ENCODE data around the gene CAMSAP1. TPM values are rescaled to one million over a fixed set of nuclear protein-coding genes. Genes with fewer than 3 reads are reported as not detected.

The CAMSAP1 gene
- total and polyA plus RNA-seq, 10 donors = 2.4 to 34.3 (median 19.8) TPM

GRCh38 chr9:135795391-135795790 lies 112.0 kb downstream of the CAMSAP1 start:
- H3K4me3 ChIP-seq = no peak overlapping the region
- WGBS, 5 donors = 78 to 85% (median 85%) methylated on average over 4 of the region's 4 CpGs
- H3K36me3 ChIP-seq = no peaks in the 10 kb centered on the region
- H3K9me3 ChIP-seq = no peaks in the 10 kb centered on the region
- no peak overlapping the region for H3K27ac ChIP-seq
- TF ChIP-seq CTCF (IDR thresholded peaks at IDR 0.05 in 8 of 11, conservative IDR thresholded peaks at IDR 0.05 in 3 of 11) (no peak), POLR2AphosphoS5 (IDR thresholded peaks at IDR 0.05) (no peak), POLR2A (IDR thresholded peaks at IDR 0.05) (no peak)
- peaks cover 0 to 15% (median 8%) of the 10 kb centered on the region in 6 donors for H3K4me1 ChIP-seq
- intact Hi-C loops (cut with DNase I; ENCODE audit: low total_unique reads) = no loop called here
- H3K27me3 ChIP-seq (replicated peaks in 1 of 7) = peaks cover 0 to 7% (median 0%) of the 10 kb centered on the region in 7 donors
- DNase-seq = no peak

GRCh38 chr9:135794361-135794885 lies 112.9 kb downstream of the CAMSAP1 start:
- no peak for TF ChIP-seq CTCF (IDR thresholded peaks at IDR 0.05 in 8 of 11, conservative IDR thresholded peaks at IDR 0.05 in 3 of 11)
- no peak for TF ChIP-seq POLR2A (IDR thresholded peaks at IDR 0.05)
- no peak for TF ChIP-seq POLR2AphosphoS5 (IDR thresholded peaks at IDR 0.05)
- H3K9me3 ChIP-seq = no peaks in the 10 kb centered on the region
- H3K4me3 ChIP-seq = no peak overlapping the region
- DNase-seq = no peak
- no peaks in the 10 kb centered on the region for H3K36me3 ChIP-seq
- H3K27ac ChIP-seq = no peak overlapping the region
- WGBS, 5 donors = 81 to 87% (median 84%) methylated on average over 6 to 15 of the region's 15 CpGs
- intact Hi-C loops (cut with DNase I; ENCODE audit: low total_unique reads) = no loop called here
- peaks cover 0 to 7% (median 0%) of the 10 kb centered on the region in 7 donors for H3K27me3 ChIP-seq (replicated peaks in 1 of 7)
- peaks cover 0 to 15% (median 8%) of the 10 kb centered on the region in 6 donors for H3K4me1 ChIP-seq

GRCh38 chr9:135794057-135794335 lies 113.3 kb downstream of the CAMSAP1 start:
- Histone ChIP-seq H3K4me1 (peaks cover 0 to 15% (median 8%) of the 10 kb centered on the region in 6 donors), H3K36me3 (no peaks in the 10 kb centered on the region), H3K4me3 (no peak overlapping the region), H3K27ac (no peak overlapping the region), H3K9me3 (no peaks in the 10 kb centered on the region), H3K27me3 (replicated peaks in 1 of 7) (peaks cover 0 to 7% (median 0%) of the 10 kb centered on the region in 7 donors)
- TF ChIP-seq POLR2AphosphoS5 (IDR thresholded peaks at IDR 0.05) = no peak
- 69 to 82% (median 74%) methylated on average over 6 to 7 of the region's 7 CpGs for WGBS, 5 donors
- intact Hi-C loops (cut with DNase I; ENCODE audit: low total_unique reads) = no loop called here
- no peak for DNase-seq

- H3K9me3 ChIP-seq = no peaks in the 10 kb centered on the region
- no peak for DNase-seq
- peaks cover 0 to 13% (median 7%) of the 10 kb centered on the region in 6 donors for H3K4me1 ChIP-seq
- H3K4me3 ChIP-seq = no peak overlapping the region
- peaks cover 0 to 2% (median 0%) of the 10 kb centered on the region in 6 donors for H3K36me3 ChIP-seq
- intact Hi-C loops (cut with DNase I; ENCODE audit: low total_unique reads) = no loop called here
- TF ChIP-seq POLR2AphosphoS5 (IDR thresholded peaks at IDR 0.05) = peak in 1 of 3 donors; percentile 18
- no peak for TF ChIP-seq CTCF (IDR thresholded peaks at IDR 0.05 in 8 of 11, conservative IDR thresholded peaks at IDR 0.05 in 3 of 11)
- WGBS, 5 donors = 79 to 92% (median 84%) methylated on average over 15 to 16 of the region's 16 CpGs
- peaks cover 0 to 7% (median 0%) of the 10 kb centered on the region in 7 donors for H3K27me3 ChIP-seq (replicated peaks in 1 of 7)
- no peak overlapping the region for H3K27ac ChIP-seq
Observed at GRCh38 chr9:135793221-135794056, 113.9 kb downstream of the CAMSAP1 start.
